Loucy (cell line): ENCODE results near the gene ASXL3.

Experiments
- H2AFZ ChIP-seq: fragments of 200-600 bp; sonication (generic); 2 replicates; pipeline ENCODE4 v1.6.0; 2016; ENCODE audit warnings: antibody characterized with exemption, mild to moderate bottlenecking, low read length, moderate library complexity
- H3F3A ChIP-seq: fragments of 200-600 bp; 2 replicates; pipeline ENCODE4 v1.6.0; 2016; ENCODE audit warnings: antibody characterized with exemption, low read depth, mild to moderate bottlenecking
- H3K27me3 ChIP-seq: fragments of 200-600 bp; sonication (generic); 2 replicates; pipeline ENCODE4 v1.6.1; 2014; ENCODE audit warnings: low read length, mild to moderate bottlenecking; ENCODE audit not compliant: insufficient read depth, poor library complexity, severe bottlenecking
- H3K36me3 ChIP-seq: fragments of 200-600 bp; sonication (generic); 2 replicates; pipeline ENCODE4 v1.6.1; 2016; ENCODE audit warnings: low read length; ENCODE audit not compliant: insufficient read depth
- H3K4me1 ChIP-seq: fragments of 200-600 bp; sonication (generic); 2 replicates; pipeline ENCODE4 v1.5.1; 2014; ENCODE audit warnings: low read length, mild to moderate bottlenecking; ENCODE audit not compliant: insufficient read depth, poor library complexity, severe bottlenecking
- H3K4me2 ChIP-seq: fragments of 200-600 bp; sonication (generic); 2 replicates; pipeline ENCODE4 v1.6.0; 2014; ENCODE audit warnings: antibody characterized with exemption, low read length, low read depth, mild to moderate bottlenecking; ENCODE audit not compliant: poor library complexity, severe bottlenecking
- H3K4me3 ChIP-seq: fragments of 200-600 bp; sonication (generic); 2 replicates; pipeline ENCODE4 v1.5.1; 2014; ENCODE audit warnings: low read length, mild to moderate bottlenecking, mixed read lengths; ENCODE audit not compliant: poor library complexity, severe bottlenecking
- H3K79me2 ChIP-seq: fragments of 200-600 bp; sonication (generic); 2 replicates; pipeline ENCODE4 v1.6.1; 2014; ENCODE audit warnings: low read length; ENCODE audit not compliant: insufficient read depth
- H3K9ac ChIP-seq: fragments of 200-600 bp; sonication (generic); 2 replicates; pipeline ENCODE4 v1.6.0; 2014; ENCODE audit warnings: mild to moderate bottlenecking, low read depth, low read length, moderate library complexity; ENCODE audit not compliant: poor library complexity, severe bottlenecking
- H3K9me2 ChIP-seq: fragments of 200-600 bp; sonication (generic); replicated peaks from 2 replicates; pipeline ENCODE4 v1.6.1; 2016; ENCODE audit warnings: low read depth, low read length, mixed read lengths
- H3K9me3 ChIP-seq: fragments of 200-600 bp; sonication (generic); 2 replicates; pipeline ENCODE4 v1.6.1; 2014; ENCODE audit warnings: mild to moderate bottlenecking, antibody characterized with exemption, low read length, low read depth; ENCODE audit not compliant: insufficient read depth
- H4K20me1 ChIP-seq: fragments of 200-600 bp; sonication (generic); 2 replicates; pipeline ENCODE4 v1.6.0; 2014; ENCODE audit warnings: antibody characterized with exemption, low read length, mild to moderate bottlenecking; ENCODE audit not compliant: insufficient read depth, poor library complexity, severe bottlenecking
- EZH2phosphoT487 ChIP-seq: fragments of 200-600 bp; IDR thresholded peaks from 2 replicates; pipeline ENCODE4 v1.6.1; 2018; ENCODE audit warnings: antibody characterized with exemption, mild to moderate bottlenecking, moderate library complexity, borderline replicate concordance
- TF ChIP-seq, protein P1 (sequence below): fragments of 200-600 bp; sonication (generic); conservative IDR thresholded peaks from 2 replicates; pipeline ENCODE4 v1.5.1; 2014; ENCODE audit warnings: mild to moderate bottlenecking, antibody characterized with exemption, low read length

The ASXL3 gene

GRCh38 chr18:33641141-33641540, 63.1 kb downstream of the ASXL3 start:
- Histone ChIP-seq H4K20me1 (no peaks in the 10 kb centered on the region), H2AFZ (no peak overlapping the region), H3F3A (no peaks in the 10 kb centered on the region)

GRCh38 chr18:33644494-33644893, 66.5 kb downstream of the ASXL3 start:
- no peaks in the 10 kb centered on the region for H3F3A ChIP-seq
- no peak overlapping the region for H2AFZ ChIP-seq
- H3K27me3 ChIP-seq: no peaks in the 10 kb centered on the region
- no peak overlapping the region for H3K4me3 ChIP-seq
- no peaks in the 10 kb centered on the region for H3K9me2 ChIP-seq
- no peak overlapping the region for H3K4me2 ChIP-seq
- TF ChIP-seq, protein P1, sequence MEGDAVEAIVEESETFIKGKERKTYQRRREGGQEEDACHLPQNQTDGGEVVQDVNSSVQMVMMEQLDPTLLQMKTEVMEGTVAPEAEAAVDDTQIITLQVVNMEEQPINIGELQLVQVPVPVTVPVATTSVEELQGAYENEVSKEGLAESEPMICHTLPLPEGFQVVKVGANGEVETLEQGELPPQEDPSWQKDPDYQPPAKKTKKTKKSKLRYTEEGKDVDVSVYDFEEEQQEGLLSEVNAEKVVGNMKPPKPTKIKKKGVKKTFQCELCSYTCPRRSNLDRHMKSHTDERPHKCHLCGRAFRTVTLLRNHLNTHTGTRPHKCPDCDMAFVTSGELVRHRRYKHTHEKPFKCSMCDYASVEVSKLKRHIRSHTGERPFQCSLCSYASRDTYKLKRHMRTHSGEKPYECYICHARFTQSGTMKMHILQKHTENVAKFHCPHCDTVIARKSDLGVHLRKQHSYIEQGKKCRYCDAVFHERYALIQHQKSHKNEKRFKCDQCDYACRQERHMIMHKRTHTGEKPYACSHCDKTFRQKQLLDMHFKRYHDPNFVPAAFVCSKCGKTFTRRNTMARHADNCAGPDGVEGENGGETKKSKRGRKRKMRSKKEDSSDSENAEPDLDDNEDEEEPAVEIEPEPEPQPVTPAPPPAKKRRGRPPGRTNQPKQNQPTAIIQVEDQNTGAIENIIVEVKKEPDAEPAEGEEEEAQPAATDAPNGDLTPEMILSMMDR: no peak
- TF ChIP-seq EZH2phosphoT487: no peak
- no peaks in the 10 kb centered on the region for H3K4me1 ChIP-seq
- no peaks in the 10 kb centered on the region for H3K36me3 ChIP-seq
- H4K20me1 ChIP-seq: no peaks in the 10 kb centered on the region
- H3K79me2 ChIP-seq: no peaks in the 10 kb centered on the region
- no peak overlapping the region for H3K9ac ChIP-seq
- H3K9me3 ChIP-seq: no peaks in the 10 kb centered on the region

More at GRCh38 chr18:33641141-33641540, 63.1 kb downstream of the ASXL3 start:
- Histone ChIP-seq H3K79me2 (no peaks in the 10 kb centered on the region), H3K4me1 (no peaks in the 10 kb centered on the region), H3K4me2 (no peak overlapping the region), H3K9me3 (no peaks in the 10 kb centered on the region), H3K4me3 (no peak overlapping the region), H3K27me3 (no peaks in the 10 kb centered on the region), H3K9ac (no peak overlapping the region), H3K9me2 (no peaks in the 10 kb centered on the region), H3K36me3 (no peaks in the 10 kb centered on the region)
- TF ChIP-seq, protein P1: no peak
- no peak for TF ChIP-seq EZH2phosphoT487

DNA sequence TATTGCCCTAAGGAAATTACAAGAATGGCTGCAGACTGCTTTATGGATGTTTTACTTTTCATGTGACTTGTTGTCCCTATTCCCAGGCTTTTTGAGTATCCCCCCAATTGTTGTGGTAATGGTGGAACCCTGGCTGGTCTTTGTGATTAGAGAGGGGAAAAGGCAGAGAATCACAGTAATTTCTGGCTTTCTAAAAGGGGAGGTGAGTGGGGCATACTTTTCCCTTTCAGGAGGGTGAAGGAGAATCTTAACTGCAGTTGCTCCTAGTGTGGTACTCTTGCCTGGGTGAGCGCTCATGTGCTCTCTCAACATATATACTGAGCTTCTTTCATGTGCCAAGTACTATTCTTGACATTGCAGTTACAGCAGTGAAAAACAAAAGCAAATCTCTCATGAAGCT, 69.3 kb downstream of the ASXL3 start:
- H3K9me3 ChIP-seq: no peaks in the 10 kb centered on the region
- no peaks in the 10 kb centered on the region for H3K4me1 ChIP-seq
- no peak overlapping the region for H3K4me2 ChIP-seq
- no peaks in the 10 kb centered on the region for H3K9me2 ChIP-seq
- no peak for TF ChIP-seq EZH2phosphoT487
- TF ChIP-seq, protein P1: no peak
- no peaks in the 10 kb centered on the region for H3K36me3 ChIP-seq
- no peak overlapping the region for H3K4me3 ChIP-seq
- H3K27me3 ChIP-seq: no peaks in the 10 kb centered on the region
- no peaks in the 10 kb centered on the region for H4K20me1 ChIP-seq
- H3K79me2 ChIP-seq: no peaks in the 10 kb centered on the region
- no peak overlapping the region for H3K9ac ChIP-seq
- H2AFZ ChIP-seq: no peak overlapping the region
- no peaks in the 10 kb centered on the region for H3F3A ChIP-seq
